ENCODE data around the gene TMEM167B.
"Not testable (repeated sequence)": the region's sequence is repeated elsewhere in the genome, so short reads cannot be mapped to it uniquely, and the experiment has no call there.

Gene TMEM167B

DNA sequence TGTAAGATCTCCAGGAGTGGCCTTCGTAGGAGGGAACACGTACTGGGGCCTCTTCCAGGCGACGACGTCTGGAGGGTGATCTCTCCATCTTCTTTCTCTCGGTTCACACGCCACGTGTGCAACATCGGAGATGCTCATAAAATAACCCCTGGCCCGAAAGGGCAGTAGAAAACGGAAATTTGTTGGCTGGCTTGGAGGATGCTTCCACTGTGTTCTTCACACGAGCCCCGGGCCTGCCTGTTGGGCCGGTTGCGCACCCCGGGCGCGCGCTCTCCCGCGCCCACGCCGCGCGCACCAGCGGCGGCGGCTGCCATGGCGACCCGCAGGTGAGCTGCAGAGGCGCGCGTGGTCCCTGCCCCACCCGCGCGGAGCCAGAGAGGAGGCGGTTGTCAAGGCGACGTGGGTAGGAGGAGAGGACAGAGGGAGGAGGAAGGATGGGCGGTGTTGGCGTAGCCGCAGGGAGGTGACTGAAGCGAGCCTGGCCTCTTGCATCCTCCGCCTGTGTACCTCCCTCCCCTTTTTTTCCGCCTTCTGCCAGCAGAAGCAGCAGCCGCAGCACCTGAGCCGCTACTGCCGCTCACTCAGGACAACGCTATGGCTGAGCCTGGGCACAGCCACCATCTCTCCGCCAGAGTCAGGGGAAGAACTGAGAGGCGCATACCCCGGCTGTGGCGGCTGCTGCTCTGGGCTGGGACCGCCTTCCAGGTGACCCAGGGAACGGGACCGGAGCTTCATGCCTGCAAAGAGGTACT is 23.2 kb downstream of the TMEM167B start, which contains the start of gene ELAPOR1:
ELAPOR1 (plus strand) TSS at position 526 of the 752 bp plus-strand sequence; CDS start at position 595, 69 bp downstream.
- DNase-seq (ENCODE audit: low read depth) = peak; percentile 76

DNA sequence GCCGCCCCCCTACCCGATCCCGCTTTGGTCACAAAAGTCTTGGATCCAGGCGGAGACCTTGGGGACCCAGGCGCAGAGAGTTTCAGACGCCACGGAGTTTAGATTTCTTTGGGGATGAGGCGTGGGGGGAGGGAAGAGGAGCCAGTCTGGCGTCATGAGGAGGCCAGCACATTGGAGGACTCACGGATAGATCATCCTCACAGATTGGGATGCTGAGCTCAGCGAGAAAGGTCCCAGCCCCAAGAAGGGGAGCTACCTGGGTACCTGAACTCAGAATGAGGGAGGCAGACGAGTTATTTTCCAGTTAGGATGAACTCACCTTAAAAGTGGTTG is 23.7 kb downstream of the TMEM167B start:
- DNase-seq (ENCODE audit: low read depth) = no peak

DNA sequence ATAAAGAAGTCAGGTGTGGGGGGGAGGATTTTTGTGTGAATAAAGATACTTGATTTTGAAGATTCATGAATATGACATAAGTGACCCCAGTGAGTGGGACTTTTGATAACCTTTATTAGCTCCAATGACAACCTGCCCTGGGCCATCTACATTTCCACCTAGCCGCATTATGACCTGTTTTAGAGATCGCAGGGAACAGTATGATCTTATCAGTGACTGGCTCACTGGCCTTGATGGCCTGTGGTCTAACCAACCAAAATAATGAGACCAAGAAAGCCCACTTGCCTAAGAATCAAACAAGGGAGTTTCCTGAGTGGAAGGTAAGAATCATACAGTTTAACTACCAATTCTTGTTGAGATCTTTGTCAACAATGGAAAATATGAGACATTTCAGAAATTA is 25.1 kb downstream of the TMEM167B start:
- no peak for DNase-seq (ENCODE audit: low read depth)

DNA sequence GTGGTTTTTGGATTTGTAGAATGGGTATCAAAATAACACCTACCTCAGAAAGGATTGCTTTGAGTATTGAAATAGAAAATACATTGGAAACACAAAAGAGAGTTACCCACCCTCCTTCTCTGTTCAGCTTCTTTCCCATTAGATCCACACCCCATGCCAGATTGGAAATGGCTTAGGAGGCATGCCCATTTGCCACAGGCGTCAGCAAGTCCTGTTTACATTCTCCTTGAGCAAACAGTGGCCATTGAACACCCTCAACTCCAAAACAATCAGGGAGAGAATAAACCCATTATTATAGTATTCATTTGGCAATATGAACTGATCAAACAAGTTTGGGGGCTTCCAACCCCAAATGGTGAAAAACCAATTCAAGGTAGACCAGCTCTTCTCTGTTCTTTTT is 25.7 kb downstream of the TMEM167B start:
- DNase-seq (ENCODE audit: low read depth) = no peak

DNA sequence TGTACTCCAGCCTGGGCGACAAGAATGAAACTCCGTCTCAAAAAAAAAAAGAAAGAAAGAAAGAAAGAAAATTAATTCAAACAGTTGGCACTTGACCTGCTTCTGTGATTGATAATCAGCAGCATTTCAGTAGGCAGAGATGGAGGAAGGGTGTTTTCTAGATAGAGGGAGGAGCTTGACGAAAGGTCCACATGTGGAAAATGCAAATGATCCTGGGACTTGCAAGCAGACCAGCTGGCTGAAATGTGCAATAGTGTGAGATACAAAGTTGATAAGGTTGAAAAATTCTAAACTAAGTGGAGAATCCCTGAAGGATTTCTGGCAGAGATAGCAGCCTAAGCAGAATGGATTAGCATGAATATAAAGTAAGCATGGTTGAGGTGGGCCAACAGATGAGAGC is 27.5 kb downstream of the TMEM167B start:
- DNase-seq (ENCODE audit: low read depth) = no peak

DNA sequence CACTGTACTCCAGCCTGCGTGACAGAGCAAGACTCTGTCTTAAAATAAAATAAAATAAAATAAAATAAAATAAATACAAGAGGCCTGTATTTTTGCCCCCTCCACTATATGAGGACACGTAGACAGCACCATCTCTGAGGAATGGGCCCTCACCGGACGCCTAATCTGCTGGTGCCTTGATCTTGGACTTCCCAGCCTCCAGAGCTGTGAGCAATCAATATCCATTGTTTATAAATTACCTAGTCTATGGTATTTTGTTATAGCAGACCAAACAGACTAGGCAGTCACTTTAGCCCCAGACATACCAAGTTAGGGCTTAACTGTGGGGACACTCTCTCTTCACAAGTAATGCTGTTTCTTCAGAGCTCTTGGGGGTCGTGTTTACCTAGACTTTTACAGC is 29.8 kb downstream of the TMEM167B start:
- DNase-seq (ENCODE audit: low read depth) = no peak

DNA sequence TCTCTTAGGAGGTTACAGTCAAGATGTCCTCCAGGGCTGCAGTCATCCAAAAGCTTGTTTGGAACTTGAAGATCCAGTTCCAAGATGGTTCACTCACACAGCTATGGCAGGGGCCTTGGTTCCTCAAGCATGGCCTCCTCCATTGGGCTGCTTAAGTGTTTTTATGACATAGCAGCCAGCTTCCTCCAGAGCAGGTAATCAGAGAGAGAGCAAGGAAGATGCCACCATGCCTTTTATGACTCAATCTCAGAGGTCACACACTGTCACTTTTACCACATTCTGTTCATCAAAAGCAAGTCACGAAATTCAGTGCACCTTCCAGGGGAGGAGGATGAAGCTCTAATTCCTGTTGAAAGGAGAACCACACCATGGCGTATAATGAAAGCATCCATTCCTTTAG is 40.5 kb downstream of the TMEM167B start:
- DNase-seq (ENCODE audit: low read depth) = no peak

DNA sequence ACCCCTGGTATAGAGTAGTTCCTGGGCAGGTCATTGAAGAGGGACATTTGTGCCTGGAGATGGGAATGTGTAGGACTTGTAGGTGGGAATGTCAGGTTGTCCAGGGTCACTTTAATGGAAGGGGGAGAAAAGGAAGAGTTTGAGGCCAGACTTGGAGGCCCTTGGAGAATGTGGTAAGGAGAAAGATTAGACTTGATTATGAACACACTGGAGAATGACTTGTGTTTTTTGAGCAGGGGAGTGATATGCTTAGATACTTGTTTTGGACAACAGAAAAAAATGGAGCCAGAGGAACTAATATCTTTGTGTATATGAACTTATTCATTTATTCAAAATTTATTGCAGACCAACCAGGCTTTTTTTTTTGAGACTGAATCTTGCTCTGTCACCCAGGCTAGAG is 41.2 kb downstream of the TMEM167B start:
- no peak for DNase-seq (ENCODE audit: low read depth)

DNA sequence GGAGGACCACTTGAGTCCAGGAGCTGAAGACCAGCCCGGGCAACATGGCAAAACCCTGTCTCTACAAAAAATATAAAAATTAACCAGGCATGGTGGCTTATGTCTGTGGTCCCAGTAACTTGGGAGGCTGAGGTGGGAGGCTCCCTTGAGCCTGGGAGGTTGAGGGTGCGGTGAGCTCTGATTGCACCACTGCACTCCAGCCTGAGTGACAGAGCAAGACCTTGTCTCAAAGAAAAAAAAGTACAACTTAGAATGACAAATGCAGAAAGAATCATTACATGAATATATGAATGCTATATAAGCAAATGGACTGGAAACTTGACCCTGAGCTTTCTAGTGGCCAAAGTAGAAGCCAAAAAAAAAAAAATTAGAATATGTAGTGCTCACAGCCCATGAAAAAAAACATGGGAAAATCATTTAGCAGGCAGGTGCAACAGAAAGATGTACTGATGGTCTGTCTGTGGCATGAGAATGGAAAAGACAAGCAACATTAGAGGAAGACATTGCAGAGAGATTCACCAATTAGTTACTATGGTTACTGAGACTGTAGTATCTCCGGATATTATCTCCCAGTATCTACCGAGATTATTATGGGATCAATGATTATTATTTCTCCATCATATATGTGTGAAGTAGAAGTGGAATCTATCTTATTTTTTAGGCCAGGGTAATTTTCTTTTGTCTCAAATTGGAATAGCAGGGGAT is 42.6 kb downstream of the TMEM167B start:
- no peak for DNase-seq (ENCODE audit: low read depth)

DNA sequence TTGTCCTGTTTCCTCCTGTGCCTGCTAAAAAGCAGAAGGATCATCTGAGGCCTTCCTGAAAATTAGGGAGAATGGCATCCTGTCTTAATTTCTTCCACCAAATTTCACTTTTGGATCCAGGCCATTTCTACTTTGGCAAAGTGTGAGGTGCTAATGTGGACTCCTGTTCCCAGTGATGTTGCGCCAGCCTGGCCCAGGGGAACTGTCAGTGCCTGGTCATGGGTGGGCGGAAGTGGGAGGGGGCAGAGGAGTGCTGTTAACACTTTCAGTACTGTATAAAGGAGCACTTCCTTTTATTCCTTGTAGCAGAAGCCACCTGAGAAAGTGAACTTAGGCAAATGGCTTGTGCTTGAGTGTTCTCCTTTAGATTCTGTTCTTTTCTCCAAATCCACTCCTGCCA is 43.3 kb downstream of the TMEM167B start:
- DNase-seq (ENCODE audit: low read depth) = no peak

DNA sequence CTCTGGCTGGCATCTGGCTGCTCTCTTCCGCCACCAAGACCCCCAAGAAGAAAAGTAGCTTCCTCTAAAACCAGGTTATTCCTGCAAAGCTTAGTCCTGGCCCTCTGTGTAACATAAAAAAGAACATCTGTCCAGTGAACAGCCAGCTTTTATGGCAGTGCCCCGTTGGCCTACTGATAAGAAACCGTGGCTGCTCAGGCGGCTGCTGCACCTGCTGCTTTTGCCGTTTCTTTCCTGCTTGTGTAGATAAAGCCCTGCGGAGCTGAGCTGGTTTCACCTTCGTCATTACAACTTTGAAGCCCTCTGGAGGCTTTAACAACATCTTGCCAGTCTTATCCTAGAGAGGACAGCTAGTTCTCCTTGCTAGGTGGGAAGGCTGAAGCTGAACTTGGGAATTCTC is 43.9 kb downstream of the TMEM167B start:
- DNase-seq (ENCODE audit: low read depth) = no peak

DNA sequence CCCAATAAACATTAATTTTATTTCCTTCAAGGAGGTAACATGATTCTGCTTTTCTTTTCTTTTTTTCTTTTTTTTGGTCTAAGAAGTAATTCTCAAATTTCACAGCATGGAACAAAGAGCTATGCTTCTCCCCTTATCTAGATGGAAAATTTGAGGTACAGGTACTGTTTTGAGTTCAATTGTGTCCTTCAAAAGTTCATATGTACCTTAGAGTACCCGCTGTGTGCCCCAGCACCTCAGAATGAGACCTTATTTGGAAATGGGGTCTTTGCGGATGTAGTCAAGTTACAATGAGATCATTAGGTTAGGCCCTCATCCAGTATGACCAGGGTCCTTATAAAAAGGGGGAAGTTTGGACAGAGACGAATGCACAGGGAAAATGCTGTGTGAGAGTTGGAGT is 45.4 kb downstream of the TMEM167B start:
- DNase-seq (ENCODE audit: low read depth) = no peak

DNA sequence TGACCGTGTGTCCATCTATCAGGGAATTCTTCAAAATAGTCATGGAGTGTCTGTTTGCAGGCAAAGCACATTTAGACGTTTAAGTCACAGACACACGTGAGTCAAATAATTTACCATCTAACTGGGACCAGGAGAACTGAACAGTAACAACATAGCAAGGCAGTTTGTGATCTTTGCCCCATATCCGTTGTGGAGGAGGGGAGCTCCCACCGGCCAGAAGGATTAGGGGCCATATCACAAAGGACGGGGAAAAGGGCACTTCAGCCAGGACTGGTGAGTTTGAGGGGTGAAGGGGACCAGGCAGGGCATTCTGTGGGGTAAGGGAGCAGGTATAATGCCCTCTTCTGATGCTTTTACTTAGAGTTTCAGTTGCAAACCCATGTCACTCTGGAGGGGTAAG is 46.2 kb downstream of the TMEM167B start:
- DNase-seq (ENCODE audit: low read depth) = no peak

DNA sequence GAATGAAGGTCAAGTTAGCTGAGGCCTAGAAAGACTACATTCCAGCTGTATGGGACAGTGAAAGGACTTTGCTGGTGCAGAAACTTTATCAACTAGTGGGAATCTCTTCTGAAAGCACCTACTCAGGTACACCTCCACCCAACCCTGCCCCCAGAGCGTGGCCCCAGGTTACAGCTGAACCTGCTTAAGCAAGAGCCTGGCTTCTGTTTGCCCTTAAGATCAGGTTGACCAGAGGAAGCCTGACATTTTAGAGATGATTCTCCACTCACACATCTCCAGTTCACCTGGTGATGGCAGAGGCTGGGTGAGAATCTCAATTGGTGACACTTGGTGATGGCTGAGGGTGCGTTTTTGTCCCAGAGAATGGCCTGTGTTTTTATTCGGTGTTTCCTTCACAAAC is 47.4 kb downstream of the TMEM167B start:
- DNase-seq (ENCODE audit: low read depth) = no peak

DNA sequence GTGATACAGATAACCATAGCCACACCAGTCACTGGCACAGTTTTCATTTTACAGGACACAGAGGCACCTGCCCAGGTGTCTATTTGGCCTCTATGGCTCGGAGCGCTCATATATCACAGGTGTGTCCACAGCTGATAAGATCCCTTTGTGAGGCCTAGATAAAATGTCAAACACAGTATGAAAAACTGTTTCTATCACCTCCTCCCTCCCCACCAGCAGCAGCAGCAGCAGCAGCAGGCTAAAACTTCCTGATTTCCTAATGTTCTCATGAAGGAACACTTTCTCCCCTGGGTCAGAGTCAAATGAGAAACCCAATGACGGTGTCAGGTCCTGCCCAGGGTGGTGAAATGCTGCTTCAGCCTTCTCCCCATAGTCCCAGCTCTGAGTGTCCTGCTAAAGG is 47.8 kb downstream of the TMEM167B start:
- DNase-seq (ENCODE audit: low read depth) = no peak

DNA sequence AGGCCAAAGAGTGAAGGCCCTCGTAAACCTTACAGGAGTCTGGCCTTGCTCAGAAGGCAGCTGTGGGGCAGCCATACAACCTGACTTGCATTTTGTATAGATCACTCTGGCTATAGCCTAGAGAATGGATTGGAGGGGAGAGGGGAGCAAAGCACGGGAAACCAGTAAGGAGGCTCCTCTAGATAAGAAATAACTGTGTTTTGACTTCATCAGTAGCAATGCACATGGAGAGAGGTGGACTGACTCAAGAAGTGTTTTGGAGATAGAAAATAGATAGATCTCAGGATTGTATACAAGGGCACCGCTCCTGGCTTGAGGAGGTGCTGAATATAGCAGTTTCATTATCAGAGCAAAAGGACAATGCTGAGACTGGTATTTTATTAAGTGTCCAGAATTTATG is 49.8 kb downstream of the TMEM167B start:
- no peak for DNase-seq (ENCODE audit: low read depth)

DNA sequence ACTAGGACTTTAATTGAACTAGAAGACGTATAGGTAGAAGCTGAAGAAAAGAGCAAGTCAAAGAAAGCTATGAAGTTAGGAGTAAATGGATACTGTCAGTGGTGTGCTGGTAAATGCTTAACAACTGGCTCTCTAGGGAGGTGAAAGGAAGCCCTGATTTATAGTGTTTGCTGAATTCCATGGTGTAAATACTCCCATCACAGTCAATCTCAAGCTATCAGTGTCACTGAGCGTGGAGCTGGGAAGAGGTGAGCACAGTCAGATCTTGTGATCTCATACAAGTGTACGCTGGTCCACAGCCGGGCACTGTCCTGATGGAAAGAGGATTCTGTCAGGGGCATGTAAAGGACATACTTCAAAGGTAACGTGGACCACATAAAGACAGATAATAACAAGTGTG is 51.7 kb downstream of the TMEM167B start:
- DNase-seq (ENCODE audit: low read depth) = no peak

DNA sequence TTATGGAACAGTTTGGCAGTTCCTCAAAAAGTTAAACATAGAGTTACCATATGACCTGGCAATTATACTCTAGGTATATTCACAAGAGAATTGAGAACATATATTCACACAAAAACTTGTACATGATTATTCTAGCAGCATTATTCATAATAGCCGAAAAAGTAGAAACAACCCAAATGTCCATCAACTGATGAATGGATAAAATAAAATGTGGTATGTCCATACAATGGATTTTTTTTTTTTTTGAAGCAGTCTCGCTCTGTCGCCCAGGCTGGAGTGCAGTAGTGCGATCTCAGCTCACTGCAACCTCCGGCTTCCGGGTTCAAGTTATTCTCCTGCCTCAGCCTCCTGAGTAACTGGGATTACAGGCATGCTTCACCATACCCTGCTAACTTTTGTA is 52.2 kb downstream of the TMEM167B start:
- not testable (repeated sequence) for DNase-seq (ENCODE audit: low read depth)

Measured in activated T-cell treated with anti-CD3 and anti-CD28 coated beads for 1 hour (primary cell).